Renal cortex interstitium (tissue), 11 donors: ENCODE data around the gene CENPA. TPM values are rescaled to one million over a fixed set of nuclear protein-coding genes. Genes with fewer than 3 reads are reported as not detected.
A peak's percentile ranks its signal among the peaks of the same experiment; 100 is the strongest.
"Not testable (repeated sequence)": the region's sequence is repeated elsewhere in the genome, so short reads cannot be mapped to it uniquely, and the experiment has no call there.

Experiments used
- DNase-seq, 11 donors: peaks; one replicate each; pipeline ENCODE4 v3.0.0-alpha.2; 2013; ENCODE audit warnings: low read depth in 9 of 11, low spot score in 4 of 11; ENCODE audit errors: extremely low read depth in 1 of 11
- polyA plus RNA-seq, 3 donors: library from polyadenylated mRNA; unstranded; fragments of 120-200 nt; gene quantifications; one replicate each; pipeline ENCODE4 v1.2.1, GENCODE V29; 2013; ENCODE audit not compliant: insufficient read length in 3 of 3

The CENPA gene
- polyA plus RNA-seq, 3 donors = 12.1 to 17.2 (median 17.2) TPM

DNA sequence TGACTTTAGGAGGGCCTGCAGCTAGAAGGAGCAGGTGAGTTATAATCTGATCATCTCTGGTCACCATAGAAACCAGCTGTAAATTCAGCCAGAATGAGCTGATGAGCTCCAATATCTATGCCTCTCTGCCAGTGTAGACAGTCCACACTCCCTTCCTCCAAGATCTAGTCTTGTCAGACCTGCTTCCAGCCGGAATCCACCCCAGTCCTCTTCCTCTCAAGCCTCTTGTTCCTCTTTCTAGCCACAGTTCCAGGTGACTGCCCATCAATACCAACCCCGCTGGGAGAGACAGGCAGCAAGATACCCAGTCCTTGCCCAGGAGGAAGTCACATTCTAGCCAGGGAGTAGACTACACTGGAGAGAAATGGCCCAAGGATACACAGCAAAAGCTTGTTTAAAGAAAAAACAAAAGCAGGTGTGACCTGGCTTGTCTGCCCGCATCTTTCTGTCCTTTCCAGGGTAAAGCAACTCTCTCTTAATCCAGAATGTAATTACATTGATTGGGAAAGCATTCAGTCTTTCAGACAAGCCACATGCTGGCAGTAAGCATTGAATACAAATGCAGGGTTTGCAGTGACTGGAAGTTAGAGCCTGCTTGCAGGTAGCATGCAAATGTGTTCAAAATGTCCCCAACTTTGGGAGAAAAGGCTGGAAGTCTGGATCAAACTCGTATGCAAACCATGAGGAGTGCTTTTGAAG, 30.7 kb upstream of the CENPA start:
- no peak for DNase-seq

DNA sequence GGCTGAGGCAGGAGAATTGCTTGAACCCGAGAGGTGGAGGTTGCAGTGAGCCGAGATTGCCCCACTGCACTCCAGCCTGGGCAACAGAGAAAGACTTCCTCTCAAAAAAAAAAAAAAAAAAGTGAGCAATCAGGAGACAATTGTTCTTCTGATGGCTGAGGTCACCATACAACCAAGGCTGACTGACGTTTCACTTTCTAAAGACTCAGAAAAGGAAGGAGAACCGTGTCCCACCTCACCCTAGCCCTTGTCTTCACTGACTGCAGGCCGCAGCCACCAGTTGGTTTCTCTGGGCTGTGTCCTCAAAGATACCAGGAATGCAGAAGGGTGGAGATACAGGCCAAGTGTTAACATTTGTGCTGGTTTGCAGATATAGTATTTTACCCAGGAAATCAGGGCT, 29.5 kb upstream of the CENPA start:
- DNase-seq = no peak

DNA sequence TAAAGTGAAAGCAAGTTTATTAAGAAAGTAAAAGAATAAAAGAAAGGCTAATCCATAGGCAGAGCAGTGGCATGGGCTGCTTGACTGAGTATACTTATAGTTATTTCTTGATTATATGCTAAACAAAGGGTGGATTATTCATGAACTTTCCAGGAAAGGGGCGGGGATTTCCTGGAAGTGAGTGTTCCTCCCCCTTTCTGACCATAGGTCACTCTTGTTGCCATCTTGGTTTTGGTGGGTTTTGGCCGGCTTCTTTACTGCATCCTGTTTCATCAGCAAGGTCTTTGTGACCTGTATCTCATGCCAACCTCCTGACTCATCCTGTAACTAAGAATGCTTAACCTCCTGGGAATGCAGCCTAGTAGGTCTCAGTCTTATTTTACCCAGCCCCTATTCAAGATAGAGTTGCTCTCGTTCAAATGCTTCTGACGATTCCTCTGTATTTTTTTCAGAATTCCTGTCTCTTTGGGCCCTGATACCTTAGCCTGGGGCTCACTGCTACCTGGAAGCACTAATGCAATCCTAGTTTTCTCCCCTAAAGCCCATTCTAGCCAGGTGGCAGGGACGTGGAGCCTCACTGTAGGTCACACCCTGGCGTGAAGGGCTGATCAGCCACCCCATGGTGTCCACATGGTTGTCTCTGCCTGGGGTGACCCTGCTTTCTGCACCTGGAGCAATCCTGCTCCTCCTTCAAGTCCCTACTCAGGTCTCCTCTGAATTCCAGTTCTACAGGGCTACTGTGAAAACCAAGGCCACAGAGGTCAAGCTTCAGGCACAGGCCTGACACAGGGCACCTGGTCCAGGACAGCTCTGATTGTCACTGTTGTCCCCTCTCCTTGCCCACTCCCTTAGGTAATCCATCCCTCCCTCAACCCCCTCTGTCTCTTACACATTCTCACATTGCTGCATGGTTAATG, 27.7 kb upstream of the CENPA start:
- peak in 1 of 11 donors; percentile 51 for DNase-seq

DNA sequence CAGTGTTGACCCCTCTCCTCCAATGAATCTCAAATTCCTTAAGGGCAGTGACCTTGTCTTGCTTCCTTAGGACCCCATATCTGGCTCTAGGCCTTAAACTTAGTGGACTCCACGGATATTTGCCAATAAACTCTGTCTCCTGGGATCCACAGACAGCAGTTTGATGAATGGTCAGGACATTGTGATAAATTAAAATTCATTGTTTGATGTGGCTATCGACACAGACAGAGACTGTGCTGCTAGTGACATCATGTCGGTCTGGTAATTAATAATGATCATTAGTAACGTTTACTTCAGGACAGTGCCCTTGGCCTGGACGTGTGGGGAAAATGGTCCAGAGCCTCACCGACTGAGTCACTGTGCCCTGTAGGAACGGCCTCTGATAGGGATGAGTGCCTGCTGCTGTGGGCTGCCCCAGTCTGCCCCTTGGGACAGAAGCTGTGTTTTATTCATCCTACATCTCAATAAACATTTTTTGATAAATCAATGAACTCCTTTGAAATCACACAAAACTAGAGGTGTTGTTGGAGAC, 27.0 kb upstream of the CENPA start:
- no peak for DNase-seq

DNA sequence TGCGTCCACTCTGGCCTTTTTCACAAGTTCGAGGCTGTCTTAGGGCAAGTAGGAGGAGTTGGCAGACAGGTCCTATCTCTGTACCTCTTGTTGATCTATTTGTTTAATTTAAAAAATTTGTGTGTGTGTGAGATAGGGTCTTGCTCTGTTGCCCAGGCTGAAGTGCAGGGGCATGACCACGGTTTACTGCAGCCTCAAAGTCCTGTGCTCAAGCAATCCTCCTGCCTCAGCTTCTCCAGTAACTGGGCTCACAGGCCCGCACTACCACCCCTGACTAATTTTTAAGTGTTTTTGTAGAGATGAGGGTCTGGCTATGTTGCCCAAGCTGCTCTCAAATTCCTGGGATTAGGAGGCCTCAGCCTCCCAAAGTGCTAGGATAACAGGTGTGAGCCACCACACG, 26.0 kb upstream of the CENPA start:
- DNase-seq = no peak

DNA sequence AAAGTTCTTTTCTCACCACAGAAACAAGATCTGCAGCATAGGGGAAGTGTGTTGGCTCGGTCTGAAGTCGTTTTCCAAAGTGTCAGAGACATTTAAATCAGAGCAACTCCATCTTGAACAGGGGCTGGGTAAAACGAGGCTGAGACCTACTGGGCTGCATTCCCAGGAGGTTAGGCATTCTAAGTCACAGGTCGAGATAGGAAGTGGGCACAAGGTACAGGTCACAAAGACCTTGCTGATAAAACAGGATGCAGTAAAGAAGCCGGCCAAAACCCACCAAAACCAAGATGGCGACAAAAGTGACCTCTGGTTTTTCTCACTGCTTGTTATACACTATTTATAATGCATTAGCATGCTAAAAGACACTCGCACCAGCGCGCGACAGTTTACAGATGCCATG, 24.9 kb upstream of the CENPA start:
- DNase-seq = not testable (repeated sequence)

DNA sequence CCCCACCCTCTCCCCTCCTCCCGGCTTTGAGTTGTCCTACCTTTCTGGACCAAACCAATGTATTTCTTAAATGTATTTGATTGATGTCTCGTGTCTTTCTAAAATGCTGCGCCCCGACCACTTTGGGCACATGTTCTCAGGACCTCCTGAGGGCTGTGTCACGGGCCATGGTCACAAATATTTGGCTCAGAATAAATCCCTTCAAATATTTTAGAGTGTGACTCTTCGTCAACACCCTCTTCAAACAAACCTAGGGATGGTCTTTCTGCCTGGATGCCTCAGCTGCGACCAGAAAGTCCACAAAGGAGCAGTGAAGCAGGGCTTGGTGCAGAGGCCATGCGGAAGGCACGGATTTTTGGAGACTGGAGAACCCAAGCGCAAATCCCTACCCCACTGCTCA, 22.8 kb upstream of the CENPA start:
- no peak for DNase-seq

DNA sequence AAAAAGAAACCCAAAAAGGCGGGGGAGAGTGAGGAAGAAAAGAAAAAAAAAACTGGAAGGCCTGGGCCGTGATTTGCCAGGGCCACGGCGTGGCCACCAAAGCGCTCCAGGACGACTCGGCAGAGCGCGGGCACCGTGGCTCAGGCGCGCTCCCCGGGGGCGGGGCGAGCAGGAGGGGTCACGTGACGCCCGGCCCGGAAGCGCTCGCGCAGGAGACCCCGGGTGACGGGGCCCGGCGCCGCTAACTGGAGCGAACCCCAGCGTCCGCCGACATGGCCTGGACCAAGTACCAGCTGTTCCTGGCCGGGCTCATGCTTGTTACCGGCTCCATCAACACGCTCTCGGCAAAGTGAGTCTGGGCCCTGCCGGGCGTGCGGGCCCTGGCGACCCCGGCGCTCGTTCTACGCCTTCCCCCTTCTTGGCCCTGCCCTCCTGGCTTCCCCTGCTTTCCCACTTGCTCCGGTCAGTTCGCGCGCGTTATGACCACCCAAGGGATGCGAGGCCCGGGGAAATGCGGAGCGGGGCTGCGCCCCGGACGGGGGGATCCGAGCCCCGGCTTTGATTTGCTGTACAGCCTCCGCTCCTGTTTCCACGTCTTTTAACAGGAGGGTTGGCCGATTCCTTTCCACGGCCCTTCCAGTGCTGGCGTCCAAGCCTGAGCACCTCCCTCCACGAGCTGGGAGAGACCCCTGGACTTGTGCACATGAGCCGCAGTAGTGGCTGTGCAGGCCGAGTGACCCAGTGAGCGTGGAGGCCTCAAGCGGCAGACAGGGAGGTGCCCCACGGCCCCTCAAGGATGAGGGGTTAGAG, 21.6 kb upstream of the CENPA start, which contains the start of gene SLC35F6:
SLC35F6 (plus strand) TSS at position 207 of the 810 bp plus-strand sequence; CDS start at position 273, 66 bp downstream.
- DNase-seq = peak; percentile 54 to 78 (median 72)

DNA sequence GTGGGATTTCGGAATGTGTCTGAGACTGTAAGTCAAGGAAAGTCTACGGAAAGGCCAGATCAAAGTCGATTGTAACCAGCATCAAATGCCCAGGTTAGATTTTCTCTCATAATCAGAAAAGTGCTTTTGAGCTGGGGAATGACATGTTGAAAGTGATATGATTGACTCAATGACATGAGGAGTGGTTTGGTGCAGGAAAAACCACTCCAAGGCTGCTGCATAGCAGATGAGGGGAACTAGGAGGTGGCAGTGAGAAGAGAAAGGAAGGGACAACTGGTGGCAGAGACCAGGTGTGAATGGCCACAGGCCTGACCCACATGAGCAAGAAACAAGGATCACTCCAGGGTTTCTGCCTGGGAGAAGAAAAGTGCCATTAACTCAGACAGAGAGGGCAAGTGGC, 20.9 kb upstream of the CENPA start:
- DNase-seq = no peak

DNA sequence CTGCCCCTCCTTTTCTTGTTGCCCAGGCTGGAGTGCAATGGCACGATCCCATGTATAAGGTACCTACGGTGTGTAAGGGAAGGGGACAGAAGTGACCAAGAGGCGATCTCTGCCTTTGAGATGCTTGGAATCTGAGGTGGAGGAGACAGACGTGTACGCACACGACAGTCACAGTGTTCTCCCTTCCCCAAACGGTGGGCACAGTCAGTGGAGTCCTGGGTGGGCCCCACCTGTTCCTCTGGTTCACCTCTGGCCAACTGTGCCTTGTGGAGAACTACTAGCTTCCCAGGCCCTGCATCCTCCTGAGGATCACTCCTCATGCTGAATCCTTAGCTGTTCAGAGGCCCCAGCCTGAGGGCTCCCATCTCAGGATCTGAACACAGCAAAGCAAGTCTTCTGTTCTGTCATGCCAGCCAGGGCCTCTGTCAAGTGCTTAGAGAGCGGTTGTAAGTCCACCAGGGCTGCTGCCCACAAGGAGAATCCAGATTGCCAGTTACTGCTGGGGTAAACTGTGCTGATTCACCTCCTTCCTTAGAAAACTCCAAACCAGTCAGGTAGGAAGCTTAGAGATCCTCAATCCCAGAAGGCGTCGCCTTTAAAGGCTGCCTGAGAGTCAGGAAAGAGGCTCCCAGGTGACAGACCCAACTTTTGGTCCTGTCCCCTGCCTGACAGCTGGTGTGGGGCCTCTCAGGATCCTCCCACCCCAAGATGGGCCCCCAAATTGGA, 20.2 kb upstream of the CENPA start:
- no peak for DNase-seq

DNA sequence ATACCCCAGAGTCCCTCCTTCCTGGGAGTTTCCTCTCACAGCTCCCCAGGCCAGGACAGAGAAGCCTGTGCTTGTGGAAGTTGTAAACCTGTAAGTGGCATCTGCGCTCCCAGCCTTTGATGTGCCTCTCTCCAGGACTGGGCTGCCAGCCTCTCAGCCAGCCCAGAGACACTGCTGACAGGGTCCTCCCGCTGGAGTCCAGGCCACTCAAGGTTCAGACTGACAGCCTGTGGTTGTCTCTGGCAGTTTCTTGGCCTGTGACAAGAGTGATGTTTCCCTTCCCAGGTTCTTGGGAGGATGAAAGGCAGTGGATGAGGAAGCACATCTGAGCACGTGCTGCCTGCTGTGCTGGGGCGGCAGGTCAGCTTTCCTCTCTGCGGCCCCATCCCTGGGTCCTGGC, 18.7 kb upstream of the CENPA start:
- no peak for DNase-seq

DNA sequence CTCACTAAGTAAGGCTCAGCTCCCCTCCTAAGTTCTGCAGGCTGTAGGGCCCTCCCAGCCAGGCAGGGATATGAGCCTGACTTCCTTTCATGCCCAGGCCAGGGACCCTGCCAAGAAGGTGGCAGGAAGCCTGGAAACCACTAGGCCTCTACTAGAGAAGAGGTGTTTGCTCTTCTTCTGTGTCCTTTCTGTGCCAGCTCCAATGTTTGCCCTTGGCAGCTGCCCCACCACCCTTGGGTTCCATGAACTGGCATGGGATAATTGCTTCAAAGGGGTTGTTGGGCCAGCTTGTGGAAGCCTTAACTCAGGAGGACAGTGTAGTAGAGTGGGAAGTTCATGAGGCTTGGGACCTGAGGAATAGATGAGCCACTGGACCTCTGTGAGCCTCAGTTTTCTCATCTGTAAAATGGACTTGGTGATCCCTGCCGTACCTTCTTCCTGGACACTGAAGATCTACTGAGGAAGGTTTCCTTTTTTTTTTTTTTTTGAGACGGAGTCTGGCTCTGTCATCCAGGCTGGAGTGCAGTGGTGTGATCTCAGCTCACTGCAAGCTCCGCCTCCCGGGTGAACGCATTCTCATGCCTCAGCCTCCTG, 17.9 kb upstream of the CENPA start:
- no peak for DNase-seq

DNA sequence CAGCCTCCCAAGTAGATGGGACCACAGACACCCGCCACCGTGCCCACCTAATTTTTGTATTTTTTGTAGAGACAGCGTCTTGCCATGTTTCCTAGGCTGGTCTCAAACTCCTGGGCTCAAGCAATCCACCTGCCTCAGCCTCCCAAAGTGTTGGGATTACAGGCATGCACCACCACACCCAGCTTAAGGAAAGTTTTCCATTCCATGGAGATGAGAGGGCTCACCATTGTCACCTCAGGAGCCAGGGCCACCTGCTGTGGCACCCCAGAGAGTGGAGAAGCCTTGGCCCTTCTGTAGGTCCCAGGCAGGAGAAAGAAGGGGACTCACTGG, 17.1 kb upstream of the CENPA start:
- no peak for DNase-seq

DNA sequence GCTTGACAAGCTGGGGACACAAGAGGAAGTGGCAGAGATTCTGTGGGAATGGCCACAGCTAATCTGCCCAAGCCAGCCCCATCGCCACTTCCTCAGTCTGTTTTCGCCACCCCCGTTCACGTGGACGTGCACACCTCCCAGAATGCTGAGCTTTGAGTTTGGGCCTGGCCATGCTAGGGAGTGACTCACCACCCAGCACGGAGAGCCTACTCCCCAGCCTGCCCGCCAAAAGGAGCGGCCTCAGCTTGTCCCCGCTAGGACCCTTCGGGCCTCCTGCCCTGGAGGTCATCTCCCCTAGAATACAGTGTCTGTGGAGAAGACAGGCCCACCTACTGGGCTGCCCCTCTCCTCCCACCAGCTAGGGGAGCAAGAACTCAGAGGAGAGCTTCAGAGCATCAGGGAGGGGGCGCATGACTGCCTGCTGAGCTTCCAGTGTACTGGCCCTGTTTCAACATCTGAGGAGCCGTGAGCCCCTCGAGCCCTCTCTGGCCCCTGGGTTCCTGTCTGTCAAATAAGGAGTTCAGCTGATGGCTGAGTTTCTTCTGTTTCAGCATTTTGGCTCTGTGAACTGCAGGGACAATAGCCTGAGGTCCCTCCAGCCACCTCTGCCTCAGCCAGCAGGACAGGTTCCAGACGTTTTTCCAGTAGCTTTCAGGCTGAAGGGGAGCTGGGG, 16.6 kb upstream of the CENPA start:
- no peak for DNase-seq

DNA sequence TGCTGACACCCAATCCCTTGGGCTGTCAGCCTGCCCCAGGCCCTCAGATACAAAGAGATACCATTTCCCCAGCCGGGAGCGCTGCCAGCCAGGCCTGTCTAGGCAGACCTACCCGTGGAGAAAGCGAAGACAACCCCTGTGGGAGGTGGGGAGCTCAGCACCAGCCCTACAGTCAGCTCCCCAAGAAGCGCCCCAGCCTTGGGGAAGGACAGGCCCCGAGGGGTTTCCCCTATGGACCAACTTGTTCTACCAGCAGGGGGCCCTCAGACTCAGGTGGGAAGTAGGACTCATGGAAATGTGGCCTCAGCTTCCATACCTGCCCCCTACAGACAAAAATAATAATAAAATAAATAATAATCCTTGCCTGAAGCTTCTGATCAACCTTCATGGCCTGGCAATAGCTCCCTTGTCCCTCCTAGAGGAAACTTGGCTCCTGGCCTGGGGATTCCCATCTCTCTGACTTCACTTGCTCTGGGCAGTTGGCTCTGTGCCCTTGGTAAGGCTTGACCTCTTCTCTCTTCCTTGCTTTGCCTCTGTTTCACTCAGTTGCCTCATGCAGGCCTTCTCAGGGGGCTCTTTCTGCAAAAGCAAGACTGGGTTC, 14.8 kb upstream of the CENPA start:
- no peak for DNase-seq

DNA sequence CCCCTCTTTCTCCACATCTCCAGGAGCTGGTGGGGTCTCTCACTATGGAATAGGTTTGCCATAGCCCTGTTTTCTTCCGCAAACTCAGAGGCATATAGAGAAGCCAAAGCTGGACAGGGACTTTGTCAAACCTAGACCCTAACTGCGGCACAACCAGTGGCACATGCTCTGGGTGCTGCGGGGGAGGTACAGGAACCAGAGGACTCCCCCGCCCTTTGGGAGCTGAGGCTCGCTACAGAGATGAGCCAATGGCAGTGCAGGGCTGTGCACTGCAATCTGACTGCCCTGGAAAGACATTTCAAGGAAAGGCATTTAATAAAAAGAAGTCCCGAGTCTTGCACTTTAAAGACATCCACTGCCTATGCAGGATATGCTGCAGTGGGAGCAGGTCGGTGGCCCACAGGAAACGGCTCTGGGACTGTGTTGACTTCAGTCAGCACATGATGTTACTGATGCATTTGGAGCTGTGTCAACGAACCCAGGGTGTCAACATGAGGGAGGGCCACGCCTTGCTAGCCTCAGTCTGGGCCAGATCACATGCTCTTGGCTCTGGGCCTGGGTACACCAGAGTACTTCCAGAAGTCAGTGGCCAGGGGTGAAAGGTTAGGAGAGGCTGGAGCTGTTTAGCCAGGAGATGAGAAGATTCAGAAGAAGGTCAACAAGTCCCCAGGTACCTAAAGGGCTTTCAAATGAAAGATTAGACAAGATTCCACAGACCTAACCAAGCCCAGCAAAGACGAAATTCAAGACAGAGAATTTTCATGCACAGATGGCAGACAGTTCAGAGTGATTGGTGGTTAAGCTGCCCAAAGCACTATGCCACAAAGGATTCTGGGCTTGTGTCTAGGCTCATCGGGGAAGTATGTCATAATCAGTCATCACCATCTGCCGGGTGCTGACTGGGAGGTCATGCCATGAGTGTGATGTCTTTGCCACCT, 13.5 kb upstream of the CENPA start:
- no peak for DNase-seq
